D721Med (cell line): ENCODE data around the gene KRT14.

Experiments used
- DNase-seq: peaks from one replicate; pipeline ENCODE4 v3.0.0; 2011; ENCODE audit warnings: low spot score; ENCODE audit not compliant: insufficient read length
- FAIRE-seq: peaks from 2 replicates; lab custom pipeline; 2011; peaks lifted over from hg19 to GRCh38; lab: Jason Lieb, UNC
- TF ChIP-seq, protein P1 (sequence below): IDR thresholded peaks from 2 replicates; pipeline ENCODE4 v1.5.1; 2012; ENCODE audit warnings: mild to moderate bottlenecking, control low read depth; ENCODE audit not compliant: insufficient read depth; ENCODE audit errors: missing control alignments

KRT14 gene

DNA sequence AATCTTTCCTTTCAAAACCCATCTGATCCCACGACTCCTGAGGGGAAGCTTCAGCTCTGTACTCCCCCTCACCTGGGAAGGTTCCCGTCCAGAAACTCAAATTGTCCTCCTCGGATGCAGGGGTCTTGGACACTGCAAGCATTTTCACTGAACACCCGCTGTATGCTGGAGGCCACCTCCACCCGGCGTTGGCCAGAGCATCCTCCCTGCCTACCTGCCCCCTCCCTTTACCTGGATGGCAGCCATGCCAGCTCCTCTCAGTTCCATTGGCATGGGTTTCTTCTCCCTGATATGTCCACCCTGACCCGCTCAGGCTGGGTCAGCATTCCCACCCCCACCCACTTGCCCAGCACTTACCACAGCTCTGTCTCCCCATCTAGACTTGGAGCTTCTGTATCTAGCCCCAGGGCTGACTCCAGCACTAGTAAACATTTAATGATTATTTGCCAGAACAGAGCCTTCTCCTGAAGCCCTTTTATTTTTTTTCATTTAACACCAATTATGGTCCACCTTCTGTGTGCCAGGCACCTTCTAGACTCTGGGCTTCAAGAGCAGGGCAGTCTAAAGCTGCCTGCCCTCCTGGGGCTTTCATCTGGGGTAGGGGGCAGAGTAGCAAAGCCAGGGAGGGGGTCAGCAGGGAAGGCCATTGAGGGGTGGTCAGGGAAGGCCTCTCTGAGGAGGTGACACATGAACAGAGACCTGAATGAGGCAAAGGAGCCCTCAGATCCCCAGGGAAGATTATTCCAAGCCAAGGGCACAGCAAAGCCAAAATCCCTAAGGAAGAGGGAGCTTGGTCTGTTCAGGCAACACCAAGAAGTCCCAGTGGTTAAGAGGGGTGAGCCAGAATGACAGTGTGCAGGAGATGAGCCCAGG lies 49.7 kb downstream of the KRT14 start:
- DNase-seq = no peak

DNA sequence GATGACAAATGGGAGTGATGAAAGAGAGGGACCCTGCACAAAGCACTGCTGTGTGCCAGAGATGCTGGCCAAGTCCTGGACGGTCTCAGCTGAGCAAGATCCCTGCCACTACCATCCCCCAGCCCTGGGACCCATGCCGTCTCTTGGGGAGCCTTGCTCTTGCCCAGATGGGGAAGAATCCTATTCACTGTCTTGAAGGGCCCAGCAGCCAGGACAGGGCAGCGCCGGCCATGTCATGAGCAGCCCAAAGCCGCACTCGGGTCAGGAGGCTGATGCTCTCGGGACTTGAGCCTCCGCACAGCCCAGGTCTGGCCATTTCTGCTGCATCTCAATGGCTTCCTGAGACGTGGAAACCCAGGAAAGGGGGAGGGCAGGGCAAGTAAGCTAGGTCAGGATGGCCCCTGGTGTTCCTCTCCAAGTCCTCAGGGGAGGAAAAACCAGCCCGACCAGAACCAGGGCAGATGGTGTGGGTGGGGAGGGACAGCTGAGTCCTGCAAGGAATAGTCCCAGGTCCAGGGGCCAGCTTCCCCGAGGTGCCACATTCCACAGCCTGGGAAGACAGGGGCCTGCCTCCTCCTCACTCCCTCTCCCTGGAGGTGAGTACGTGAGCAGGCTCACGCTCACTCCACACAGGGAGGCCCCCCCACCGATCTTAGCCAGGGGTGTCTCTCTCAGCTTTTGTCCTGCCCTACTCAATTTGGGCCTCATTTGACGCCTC lies 50.8 kb downstream of the KRT14 start:
- FAIRE-seq (no peak), DNase-seq (no peak)
- TF ChIP-seq, protein P1, sequence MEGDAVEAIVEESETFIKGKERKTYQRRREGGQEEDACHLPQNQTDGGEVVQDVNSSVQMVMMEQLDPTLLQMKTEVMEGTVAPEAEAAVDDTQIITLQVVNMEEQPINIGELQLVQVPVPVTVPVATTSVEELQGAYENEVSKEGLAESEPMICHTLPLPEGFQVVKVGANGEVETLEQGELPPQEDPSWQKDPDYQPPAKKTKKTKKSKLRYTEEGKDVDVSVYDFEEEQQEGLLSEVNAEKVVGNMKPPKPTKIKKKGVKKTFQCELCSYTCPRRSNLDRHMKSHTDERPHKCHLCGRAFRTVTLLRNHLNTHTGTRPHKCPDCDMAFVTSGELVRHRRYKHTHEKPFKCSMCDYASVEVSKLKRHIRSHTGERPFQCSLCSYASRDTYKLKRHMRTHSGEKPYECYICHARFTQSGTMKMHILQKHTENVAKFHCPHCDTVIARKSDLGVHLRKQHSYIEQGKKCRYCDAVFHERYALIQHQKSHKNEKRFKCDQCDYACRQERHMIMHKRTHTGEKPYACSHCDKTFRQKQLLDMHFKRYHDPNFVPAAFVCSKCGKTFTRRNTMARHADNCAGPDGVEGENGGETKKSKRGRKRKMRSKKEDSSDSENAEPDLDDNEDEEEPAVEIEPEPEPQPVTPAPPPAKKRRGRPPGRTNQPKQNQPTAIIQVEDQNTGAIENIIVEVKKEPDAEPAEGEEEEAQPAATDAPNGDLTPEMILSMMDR = no peak

More for the DNA sequence above, 49.7 kb downstream of the KRT14 start:
- FAIRE-seq = no peak
- TF ChIP-seq, protein P1 = no peak

- no peak for DNase-seq
- FAIRE-seq = no peak
- TF ChIP-seq, protein P1 = no peak
Observed at GRCh38 chr17:41534899-41535546, 51.7 kb downstream of the KRT14 start.

DNA sequence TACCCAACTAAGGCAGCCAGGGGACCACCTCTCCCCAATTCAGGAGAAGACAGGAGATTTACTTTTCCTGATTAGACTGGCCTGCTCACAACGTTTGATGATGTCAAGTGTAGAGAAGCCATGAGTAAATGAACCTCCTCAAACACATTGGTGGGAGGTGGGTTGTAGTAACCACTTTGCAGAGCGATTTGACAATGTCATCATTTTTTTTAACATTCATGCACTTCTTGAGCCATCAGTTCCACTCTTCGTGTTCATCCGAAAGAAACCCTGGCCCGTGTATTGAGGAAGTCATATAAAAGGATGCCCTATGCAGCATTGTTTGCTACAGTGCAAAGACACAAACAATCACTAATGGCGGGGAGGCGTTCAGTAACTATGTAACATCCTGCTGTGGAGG lies 53.1 kb downstream of the KRT14 start:
- FAIRE-seq = no peak
- TF ChIP-seq, protein P1 = no peak
- DNase-seq = no peak

DNA sequence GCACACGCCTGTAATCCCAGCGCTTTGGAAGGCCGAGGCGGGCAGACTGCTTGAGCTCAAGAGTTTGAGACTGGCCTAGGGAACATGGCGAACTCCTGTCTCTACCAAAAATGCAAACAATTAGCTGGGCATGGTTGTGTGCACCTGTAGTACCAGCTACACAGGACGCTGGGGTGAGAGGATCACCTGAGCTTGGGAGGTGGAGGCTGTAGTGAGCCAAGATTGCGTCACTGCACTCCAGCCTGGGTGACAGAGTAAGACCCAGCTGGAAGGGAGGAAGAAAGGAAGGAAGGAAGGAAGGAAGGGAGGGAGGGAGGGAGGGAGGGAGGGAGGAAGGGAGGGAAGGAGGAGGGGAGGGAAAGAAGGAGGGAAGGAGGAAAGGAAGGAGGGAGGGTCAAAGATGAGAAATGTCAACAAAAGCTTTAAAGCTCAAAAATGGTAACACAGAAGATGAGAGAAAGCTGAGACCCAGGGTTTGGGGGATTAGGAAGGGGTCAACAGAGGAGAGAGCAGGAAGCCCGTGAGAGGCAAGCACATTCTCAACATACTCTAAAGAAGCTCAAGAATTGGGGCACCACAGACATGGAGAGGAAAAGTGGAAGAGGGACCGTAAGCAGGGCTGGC lies 53.6 kb downstream of the KRT14 start:
- no peak for FAIRE-seq
- TF ChIP-seq, protein P1 = no peak

More for the DNA sequence above, 53.6 kb downstream of the KRT14 start:
- no peak for DNase-seq
